Measurements from ENCODE around the gene PLA1A.

GRCh38 chr3:119586733-119587172 lies 10.9 kb upstream of the PLA1A start:
- no peak for TF ChIP-seq POLR2A (IDR thresholded peaks at IDR 0.05)
- no peak for TF ChIP-seq CTCF (IDR thresholded peaks at IDR 0.05)

Measured in prostate gland (tissue), 2 donors.